Activated CD4-positive, alpha-beta T cell treated with anti-CD3 and anti-CD28 coated beads for 36 hours (primary cell): ENCODE results near the gene TPI1. TPM values are rescaled to one million over a fixed set of nuclear protein-coding genes. Genes with fewer than 3 reads are reported as not detected.

Experiments
- ATAC-seq: fragments of 200-7000 bp; cut with Tn5 transposase; one replicate; pipeline ENCODE4 v1.10.0; 2021; ENCODE audit warnings: mild to moderate bottlenecking, moderate library complexity
- CTCF ChIA-PET: fragments of 350-600 bp; sonication (Branson Sonifier 250); formaldehyde crosslinking; loops from one replicate; lab custom pipeline; 2021; ENCODE audit warnings: antibody characterized with exemption; lab: Charles Lee
- POLR2A ChIA-PET: fragments of 350-600 bp; sonication (Branson Sonifier 250); formaldehyde crosslinking; loops from one replicate; lab custom pipeline; 2021; ENCODE audit warnings: antibody characterized with exemption, inconsistent platforms; lab: Charles Lee
- DNase-seq: peaks from one replicate; pipeline ENCODE4 v3.0.0-alpha.2; 2020
- H3K27ac Mint-ChIP-seq: one replicate; pipeline ENCODE4 v1.8.0; 2021; ENCODE audit warnings: mixed read lengths
- H3K27me3 Mint-ChIP-seq: one replicate; pipeline ENCODE4 v1.8.0; 2021; ENCODE audit warnings: mixed read lengths
- H3K36me3 Mint-ChIP-seq: one replicate; pipeline ENCODE4 v1.8.0; 2021; ENCODE audit warnings: low read depth, mixed read lengths
- H3K4me1 Mint-ChIP-seq: one replicate; pipeline ENCODE4 v1.8.0; 2021; ENCODE audit warnings: mixed read lengths
- H3K4me3 Mint-ChIP-seq: one replicate; pipeline ENCODE4 v1.8.0; 2021; ENCODE audit warnings: mild to moderate bottlenecking, moderate library complexity, mixed read lengths
- H3K9me3 Mint-ChIP-seq: one replicate; pipeline ENCODE4 v1.8.0; 2021; ENCODE audit warnings: low read depth, mixed read lengths
- intact Hi-C, 2 experiments: fragments of 100-400 bp; cut with DNase I in 1 of 2; cut with micrococcal nuclease in 1 of 2; formaldehyde crosslinking; loops; one replicate each; pipeline versions ENCODE4 v1.14.2 to v1.15.1; 2022 to 2024; cut with DNase I, micrococcal nuclease
- total RNA-seq, 2 experiments: library from RNA; stranded (reverse); gene quantifications; one replicate each; pipeline ENCODE4 v1.2.3, GENCODE V29; 2021

TPI1 gene
- total RNA-seq, 2 experiments from 2014 or later = 1,824 to 2,753 TPM

- no peaks in the 10 kb centered on the region for H3K9me3 Mint-ChIP-seq
- ChIA-PET POLR2A (no interaction called here), CTCF (interaction anchor here (0.6 to 3.0 kb wide), 8 partner anchors 9 to 286 kb away, joined by 3 to 27 read pairs (median 6); no protein-coding TSS in a partner anchor)
- H3K4me3 Mint-ChIP-seq = peak overlapping the region; percentile 93
- H3K27ac Mint-ChIP-seq = peak overlapping the region; percentile 99
- no peak for DNase-seq
- peaks cover 47% of the 10 kb centered on the region for H3K36me3 Mint-ChIP-seq
- intact Hi-C loops = loop anchor here (5.0 kb wide), 2 partner anchors 87 to 293 kb away; partner anchors contain the start of gene IFFO1 (in 1 of the 2)
- peaks cover 21% of the 10 kb centered on the region for H3K4me1 Mint-ChIP-seq
- no peak for ATAC-seq
- no peaks in the 10 kb centered on the region for H3K27me3 Mint-ChIP-seq
Measured at GRCh38 chr12:6849976-6850560, 17.3 kb upstream of the TPI1 start.

GRCh38 chr12:6850796-6851152 lies 16.6 kb upstream of the TPI1 start:
- H3K36me3 Mint-ChIP-seq = peaks cover 50% of the 10 kb centered on the region
- no peaks in the 10 kb centered on the region for H3K27me3 Mint-ChIP-seq
- CTCF ChIA-PET = interaction anchor here (0.5 to 4.0 kb wide), 23 partner anchors 10 to 312 kb away, joined by 3 to 51 read pairs (median 4); partner anchors contain the start of genes COPS7A, SPSB2, TPI1 and ZNF384
- POLR2A ChIA-PET = interaction anchor here (0.9 to 4.2 kb wide), 8 partner anchors 10 to 317 kb away, joined by 3 to 65 read pairs (median 19); partner anchors contain the start of genes C12orf57, CD4, GAPDH and RNU7-1
- peaks cover 21% of the 10 kb centered on the region for H3K4me1 Mint-ChIP-seq
- intact Hi-C loops = loop anchor here (1.0 to 5.0 kb wide), 3 partner anchors 23 to 293 kb away; partner anchors contain the start of genes IFFO1 (in 1 of the 2) and SPSB2 (in 1 of the 2)
- ATAC-seq = no peak
- H3K4me3 Mint-ChIP-seq = peak overlapping the region; percentile 93
- DNase-seq = no peak
- peak overlapping the region; percentile 99 for H3K27ac Mint-ChIP-seq
- H3K9me3 Mint-ChIP-seq = no peaks in the 10 kb centered on the region

DNA sequence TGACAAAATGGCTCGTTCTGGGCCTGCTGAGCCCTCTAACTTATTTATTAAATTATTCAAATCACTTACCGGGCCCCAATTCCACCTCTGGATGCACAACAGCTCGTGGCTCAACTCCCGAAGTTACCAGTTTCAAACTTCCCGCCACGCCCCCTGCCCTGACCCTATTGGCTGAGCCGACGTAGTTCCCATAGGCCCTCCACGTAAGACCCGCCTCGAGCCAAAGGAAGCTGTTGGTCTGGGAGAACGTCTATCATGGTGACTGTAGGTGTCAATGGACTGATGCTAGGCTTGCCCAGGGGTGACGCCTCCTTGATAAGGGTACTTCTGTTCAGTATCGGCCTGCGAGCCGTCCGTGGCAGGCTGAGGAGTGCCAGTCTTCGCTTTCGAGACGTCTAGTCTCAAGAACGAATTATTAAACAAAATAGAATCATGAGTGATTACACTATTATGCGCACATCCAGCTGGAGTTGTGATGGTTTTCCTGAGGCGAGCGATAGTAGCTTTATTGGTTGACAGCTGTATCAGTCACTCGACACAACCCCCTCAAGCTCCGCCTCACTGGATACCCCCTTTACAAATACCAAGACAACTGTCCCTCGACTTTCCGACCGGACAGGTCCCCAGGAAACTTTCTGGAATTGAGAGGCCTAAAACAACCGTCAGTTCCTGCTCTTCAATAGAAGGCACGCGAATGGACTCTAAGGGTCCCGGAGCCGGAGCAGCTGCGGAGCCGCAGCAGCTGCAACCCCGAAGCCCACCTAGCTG lies 16.0 kb upstream of the TPI1 start, which contains the start of gene CDCA3:
Gene CDCA3 (minus strand): TSS at position 134 of the 768 bp plus-strand sequence. CDS start 334 bp downstream, outside the sequence.
- Mint-ChIP-seq H3K9me3 (no peaks in the 10 kb centered on the region), H3K4me3 (peak within 1 kb of the TSS; percentile 93), H3K36me3 (peaks cover 50% of the 10 kb centered on the region), H3K27me3 (no peaks in the 10 kb centered on the region), H3K27ac (peak within 1 kb of the TSS; percentile 99), H3K4me1 (peaks cover 21% of the 10 kb centered on the region)
- ChIA-PET POLR2A (interaction anchor here (0.6 to 4.2 kb wide), 19 partner anchors 10 to 381 kb away, joined by 3 to 65 read pairs (median 3); partner anchors contain the start of genes C12orf57, CD4, COPS7A and GAPDH), CTCF (interaction anchor here (0.5 to 4.0 kb wide), 33 partner anchors 10 to 312 kb away, joined by 3 to 51 read pairs (median 4); partner anchors contain the start of genes COPS7A, MLF2, SPSB2 and TPI1)
- DNase-seq (peak; percentile 97), ATAC-seq (peak; percentile 60)
- intact Hi-C loops = loop anchor here (1.0 to 5.0 kb wide), 3 partner anchors 22 to 294 kb away; partner anchors contain the start of genes IFFO1 (in 1 of the 2) and SPSB2 (in 1 of the 2)

GRCh38 chr12:6851921-6852650 lies 15.2 kb upstream of the TPI1 start, which contains the start of gene USP5:
TSS of gene USP5 (plus strand) at chr12:6852150. CDS start at chr12:6852180, 30 bp downstream.
- H3K4me3 Mint-ChIP-seq = peak within 1 kb of the TSS; percentile 93
- peak within 1 kb of the TSS; percentile 99 for H3K27ac Mint-ChIP-seq
- H3K4me1 Mint-ChIP-seq = peaks cover 21% of the 10 kb centered on the region
- H3K9me3 Mint-ChIP-seq = no peaks in the 10 kb centered on the region
- ChIA-PET POLR2A (interaction anchor here (0.6 to 4.2 kb wide), 19 partner anchors 9 to 382 kb away, joined by 3 to 65 read pairs (median 4); partner anchors contain the start of genes C12orf57, COPS7A, GAPDH and GNB3), CTCF (interaction anchor here (0.6 to 4.0 kb wide), 30 partner anchors 10 to 313 kb away, joined by 3 to 51 read pairs (median 4); partner anchors contain the start of genes COPS7A, MLF2, SPSB2 and TPI1)
- peak; percentile 80 for ATAC-seq
- H3K27me3 Mint-ChIP-seq = no peaks in the 10 kb centered on the region
- peaks cover 53% of the 10 kb centered on the region for H3K36me3 Mint-ChIP-seq
- peak; percentile 99 for DNase-seq
- intact Hi-C loops = loop anchor here (1.0 to 5.0 kb wide), 18 partner anchors 15 to 359 kb away; partner anchors contain the start of genes COPS7A (in 2 of the 2), EMG1 (in 2 of the 2), ING4 (in 2 of the 2) and LRRC23 (in 2 of the 2)

GRCh38 chr12:6852651-6853354 lies 14.5 kb upstream of the TPI1 start:
- Mint-ChIP-seq H3K27ac (peak overlapping the region; percentile 99), H3K27me3 (no peaks in the 10 kb centered on the region), H3K4me3 (peak overlapping the region; percentile 93), H3K36me3 (peaks cover 53% of the 10 kb centered on the region), H3K4me1 (peaks cover 21% of the 10 kb centered on the region), H3K9me3 (no peaks in the 10 kb centered on the region)
- ATAC-seq = peak; percentile 14
- intact Hi-C loops = loop anchor here (1.0 to 5.0 kb wide), 18 partner anchors 14 to 360 kb away; partner anchors contain the start of genes COPS7A (in 2 of the 2), EMG1 (in 2 of the 2), ING4 (in 2 of the 2) and LRRC23 (in 2 of the 2)
- CTCF ChIA-PET = interaction anchor here (0.7 to 4.0 kb wide), 16 partner anchors 10 to 314 kb away, joined by 3 to 51 read pairs (median 4); partner anchors contain the start of genes COPS7A, SPSB2 and TPI1
- peak; percentile 88 for DNase-seq
- POLR2A ChIA-PET = interaction anchor here (0.5 to 4.2 kb wide), 19 partner anchors 8 to 360 kb away, joined by 3 to 65 read pairs (median 6); partner anchors contain the start of genes C12orf57, COPS7A, GAPDH and GNB3

DNA sequence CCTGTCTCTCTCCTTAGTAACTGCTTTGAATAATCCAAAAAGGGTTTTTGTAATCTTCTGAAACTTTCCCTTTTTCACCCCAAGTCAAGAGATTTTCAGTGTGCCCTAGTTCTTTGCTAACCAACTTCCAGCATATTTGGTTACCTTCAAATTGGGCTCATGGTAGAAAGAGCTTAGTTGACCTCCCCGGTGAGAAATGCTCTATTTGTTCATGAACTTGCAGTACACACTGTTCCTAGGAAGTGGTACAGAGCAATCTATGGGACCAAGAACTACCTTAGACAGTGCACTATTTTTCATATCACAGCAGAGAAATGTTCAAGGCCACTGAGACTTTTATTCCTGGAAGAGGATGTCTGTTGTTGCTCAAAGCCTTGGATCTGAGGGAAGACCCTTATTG lies 13.7 kb upstream of the TPI1 start:
- H3K27ac Mint-ChIP-seq = peak overlapping the region; percentile 99
- ChIA-PET POLR2A (interaction anchor here (0.6 to 4.2 kb wide), 9 partner anchors 9 to 360 kb away, joined by 3 to 65 read pairs (median 11); partner anchors contain the start of genes C12orf57, COPS7A, MRPL51 and RNU7-1), CTCF (interaction anchor here (0.6 to 4.0 kb wide), 12 partner anchors 11 to 283 kb away, joined by 3 to 51 read pairs (median 4); partner anchors contain the start of genes MLF2, SPSB2 and TPI1)
- DNase-seq = no peak
- no peaks in the 10 kb centered on the region for H3K9me3 Mint-ChIP-seq
- peak overlapping the region; percentile 93 for H3K4me3 Mint-ChIP-seq
- H3K4me1 Mint-ChIP-seq = peaks cover 21% of the 10 kb centered on the region
- no peaks in the 10 kb centered on the region for H3K27me3 Mint-ChIP-seq
- H3K36me3 Mint-ChIP-seq = peaks cover 56% of the 10 kb centered on the region
- intact Hi-C loops = loop anchor here (1.0 to 5.0 kb wide), 4 partner anchors 14 to 296 kb away; partner anchors contain the start of genes IFFO1 (in 1 of the 2) and TPI1 (in 1 of the 2)
- ATAC-seq = no peak

DNA sequence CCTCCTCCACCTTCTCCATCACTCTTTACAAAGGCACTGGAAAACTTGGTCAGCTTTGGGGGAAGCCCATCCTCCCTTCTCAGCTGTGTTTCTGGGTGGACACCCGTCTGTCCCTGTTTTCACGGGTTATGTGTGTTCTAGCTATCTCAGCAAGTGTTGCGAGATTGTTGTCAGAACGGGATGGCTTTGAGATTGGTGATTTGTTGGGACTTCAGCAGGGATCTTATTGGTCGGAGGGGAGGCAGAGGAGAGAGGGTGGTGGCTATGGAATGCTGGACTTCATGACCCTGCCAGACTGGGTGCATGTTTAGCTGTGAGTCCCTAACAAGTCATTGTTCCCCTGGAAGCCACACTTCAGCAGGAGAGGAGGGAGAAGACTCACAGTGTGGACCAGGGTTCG lies 13.3 kb upstream of the TPI1 start:
- ChIA-PET CTCF (interaction anchor here (0.6 to 4.0 kb wide), 7 partner anchors 13 to 284 kb away, joined by 3 to 51 read pairs (median 5); partner anchors contain the start of genes MLF2, SPSB2 and TPI1), POLR2A (interaction anchor here (1.8 to 4.2 kb wide), 2 partner anchors 10 to 13 kb away, joined by 6 to 65 read pairs; partner anchors contain the start of gene TPI1)
- Mint-ChIP-seq H3K36me3 (peaks cover 58% of the 10 kb centered on the region), H3K9me3 (no peaks in the 10 kb centered on the region), H3K27me3 (no peaks in the 10 kb centered on the region), H3K4me1 (peaks cover 21% of the 10 kb centered on the region), H3K4me3 (no peak overlapping the region), H3K27ac (peak overlapping the region; percentile 99)
- ATAC-seq (no peak), DNase-seq (no peak)
- intact Hi-C loops = loop anchor here (5.0 kb wide), 2 partner anchors 83 to 297 kb away; partner anchors contain the start of gene IFFO1 (in 1 of the 2)

DNA sequence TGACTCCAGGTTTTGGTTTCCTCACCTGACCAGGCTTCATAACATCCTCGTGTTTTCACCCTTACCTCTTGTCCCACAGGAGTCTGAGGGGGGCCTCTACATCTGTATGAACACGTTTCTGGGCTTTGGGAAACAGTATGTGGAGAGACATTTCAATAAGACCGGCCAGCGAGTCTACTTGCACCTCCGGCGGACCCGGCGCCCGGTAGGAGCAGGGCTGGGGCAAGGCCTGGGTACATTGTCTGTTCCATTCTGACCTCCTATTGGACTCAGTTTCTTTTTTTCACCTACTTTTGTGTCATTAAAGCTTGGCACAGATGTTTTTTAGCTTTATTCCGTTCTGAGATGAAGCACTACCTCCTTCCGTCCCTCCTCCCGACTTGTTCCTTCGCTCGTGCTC lies 12.0 kb upstream of the TPI1 start:
- Mint-ChIP-seq H3K4me3 (no peak overlapping the region), H3K27ac (no peak overlapping the region), H3K9me3 (no peaks in the 10 kb centered on the region), H3K36me3 (peaks cover 49% of the 10 kb centered on the region), H3K4me1 (peaks cover 17% of the 10 kb centered on the region), H3K27me3 (no peaks in the 10 kb centered on the region)
- DNase-seq (no peak), ATAC-seq (no peak)
- POLR2A ChIA-PET = interaction anchor here (0.8 to 1.2 kb wide), 2 partner anchors 131 to 317 kb away, joined by 3 read pairs; partner anchors contain the start of gene COPS7A
- CTCF ChIA-PET = interaction anchor here (0.6 to 1.0 kb wide), 6 partner anchors 32 to 171 kb away, joined by 3 to 4 read pairs (median 3); no protein-coding TSS in a partner anchor
- intact Hi-C loops = no loop called here

GRCh38 chr12:6858799-6859198 lies 8.5 kb upstream of the TPI1 start:
- peaks cover 67% of the 10 kb centered on the region for H3K36me3 Mint-ChIP-seq

More at GRCh38 chr12:6858799-6859198, 8.5 kb upstream of the TPI1 start:
- Mint-ChIP-seq H3K27ac (no peak overlapping the region), H3K4me1 (peaks cover 5% of the 10 kb centered on the region), H3K27me3 (no peaks in the 10 kb centered on the region), H3K4me3 (no peak overlapping the region), H3K9me3 (no peaks in the 10 kb centered on the region)
- intact Hi-C loops = no loop called here
- ChIA-PET CTCF (interaction anchor here (0.9 to 1.6 kb wide), 2 partner anchors 13 to 23 kb away, joined by 3 to 4 read pairs; no protein-coding TSS in a partner anchor), POLR2A (interaction anchor here (0.7 kb wide), 1 partner anchor 483 kb away, joined by 10 read pairs; no protein-coding TSS in a partner anchor)
- DNase-seq (no peak), ATAC-seq (no peak)
